Measurements from ENCODE around the gene PHLDA2. TPM values are rescaled to one million over a fixed set of nuclear protein-coding genes. Genes with fewer than 3 reads are reported as not detected.
A peak's percentile ranks its signal among the peaks of the same experiment; 100 is the strongest.

The PHLDA2 gene
- total and polyA plus RNA-seq, 2 donors: 0.14 to 2.8 TPM

GRCh38 chr11:2949920-2950319 lies 20.7 kb upstream of the PHLDA2 start:
- peaks cover 3 to 13% of the 10 kb centered on the region in 2 donors for H3K4me1 ChIP-seq (ENCODE audit: control insufficient read depth in 2 of 2, insufficient read depth in 2 of 2, low read length in 2 of 2)

GRCh38 chr11:2947744-2948143 lies 18.5 kb upstream of the PHLDA2 start:
- H3K36me3 ChIP-seq (ENCODE audit: control insufficient read depth in 2 of 2, insufficient read depth in 2 of 2, low read length in 1 of 2): peaks cover 70 to 89% of the 10 kb centered on the region in 2 donors
- no peaks in the 10 kb centered on the region for H3K27me3 ChIP-seq (ENCODE audit: control insufficient read depth in 2 of 2, insufficient read depth in 1 of 2, low read length in 1 of 2)
- no peak for DNase-seq (ENCODE audit: low read depth in 6 of 9, low spot score in 9 of 9)
- H3K27ac ChIP-seq (ENCODE audit: low read depth in 1 of 2, low read length in 1 of 2): no peak overlapping the region
- no peaks in the 10 kb centered on the region for H3K9me3 ChIP-seq (ENCODE audit: control insufficient read depth in 2 of 2, insufficient read depth in 1 of 2, low read length in 1 of 2)
- 98% methylated on average over 11 of the region's 11 CpGs for WGBS
- H3K4me3 ChIP-seq (ENCODE audit: low read length in 2 of 2): no peak overlapping the region
- H3K4me1 ChIP-seq (ENCODE audit: control insufficient read depth in 2 of 2, insufficient read depth in 2 of 2, low read length in 2 of 2): peaks cover 3 to 24% of the 10 kb centered on the region in 2 donors

More at GRCh38 chr11:2949920-2950319, 20.7 kb upstream of the PHLDA2 start:
- Histone ChIP-seq H3K4me3 (ENCODE audit: low read length in 2 of 2) (no peak overlapping the region), H3K27ac (ENCODE audit: low read depth in 1 of 2, low read length in 1 of 2) (no peak overlapping the region), H3K27me3 (ENCODE audit: control insufficient read depth in 2 of 2, insufficient read depth in 1 of 2, low read length in 1 of 2) (no peaks in the 10 kb centered on the region), H3K9me3 (ENCODE audit: control insufficient read depth in 2 of 2, insufficient read depth in 1 of 2, low read length in 1 of 2) (no peaks in the 10 kb centered on the region), H3K36me3 (ENCODE audit: control insufficient read depth in 2 of 2, insufficient read depth in 2 of 2, low read length in 1 of 2) (peaks cover 77 to 95% of the 10 kb centered on the region in 2 donors)
- 98% methylated on average over 11 of the region's 11 CpGs for WGBS
- DNase-seq (ENCODE audit: low read depth in 6 of 9, low spot score in 9 of 9): no peak

- H3K4me3 ChIP-seq (ENCODE audit: low read length in 2 of 2): no peak overlapping the region
- peaks cover 3 to 24% of the 10 kb centered on the region in 2 donors for H3K4me1 ChIP-seq (ENCODE audit: control insufficient read depth in 2 of 2, insufficient read depth in 2 of 2, low read length in 2 of 2)
- WGBS: 84% methylated on average over 8 of the region's 8 CpGs
- H3K36me3 ChIP-seq (ENCODE audit: control insufficient read depth in 2 of 2, insufficient read depth in 2 of 2, low read length in 1 of 2): peaks cover 54 to 70% of the 10 kb centered on the region in 2 donors
- no peak for DNase-seq (ENCODE audit: low read depth in 6 of 9, low spot score in 9 of 9)
- H3K27ac ChIP-seq (ENCODE audit: low read depth in 1 of 2, low read length in 1 of 2): peak overlapping the region; percentile 19 to 32
- H3K9me3 ChIP-seq (ENCODE audit: control insufficient read depth in 2 of 2, insufficient read depth in 1 of 2, low read length in 1 of 2): no peaks in the 10 kb centered on the region
- no peaks in the 10 kb centered on the region for H3K27me3 ChIP-seq (ENCODE audit: control insufficient read depth in 2 of 2, insufficient read depth in 1 of 2, low read length in 1 of 2)
These were observed 16.6 kb upstream of the PHLDA2 start for GRCh38 chr11:2945757-2946287.

- Histone ChIP-seq H3K9me3 (ENCODE audit: control insufficient read depth in 2 of 2, insufficient read depth in 1 of 2, low read length in 1 of 2) (peaks cover 0 to 3% of the 10 kb centered on the region in 2 donors), H3K36me3 (ENCODE audit: control insufficient read depth in 2 of 2, insufficient read depth in 2 of 2, low read length in 1 of 2) (peaks cover 52 to 64% of the 10 kb centered on the region in 2 donors), H3K27me3 (ENCODE audit: control insufficient read depth in 2 of 2, insufficient read depth in 1 of 2, low read length in 1 of 2) (no peaks in the 10 kb centered on the region), H3K4me1 (ENCODE audit: control insufficient read depth in 2 of 2, insufficient read depth in 2 of 2, low read length in 2 of 2) (peaks cover 3 to 24% of the 10 kb centered on the region in 2 donors), H3K4me3 (ENCODE audit: low read length in 2 of 2) (no peak overlapping the region), H3K27ac (ENCODE audit: low read depth in 1 of 2, low read length in 1 of 2) (peak overlapping the region in 1 of 2 donors; percentile 37)
- 30% methylated on average over 16 of the region's 16 CpGs for WGBS
- peak in 6 of 9 donors; percentile 14 to 63 (median 36) for DNase-seq (ENCODE audit: low read depth in 6 of 9, low spot score in 9 of 9)
These were observed 16.0 kb upstream of the PHLDA2 start for GRCh38 chr11:2945031-2945756.

- WGBS: 97% methylated on average over 24 of the region's 24 CpGs
- peaks cover 3 to 24% of the 10 kb centered on the region in 2 donors for H3K4me1 ChIP-seq (ENCODE audit: control insufficient read depth in 2 of 2, insufficient read depth in 2 of 2, low read length in 2 of 2)
These were observed 15.3 kb upstream of the PHLDA2 start for GRCh38 chr11:2944530-2944929.

GRCh38 chr11:2943711-2944118 lies 14.5 kb upstream of the PHLDA2 start:
- H3K36me3 ChIP-seq (ENCODE audit: control insufficient read depth in 2 of 2, insufficient read depth in 2 of 2, low read length in 1 of 2): peaks cover 39 to 49% of the 10 kb centered on the region in 2 donors
- H3K4me3 ChIP-seq (ENCODE audit: low read length in 2 of 2): no peak overlapping the region
- DNase-seq (ENCODE audit: low read depth in 6 of 9, low spot score in 9 of 9): peak in 1 of 9 donors; percentile 32
- WGBS: 63% methylated on average over 12 of the region's 12 CpGs
- H3K9me3 ChIP-seq (ENCODE audit: control insufficient read depth in 2 of 2, insufficient read depth in 1 of 2, low read length in 1 of 2): peaks cover 8 to 16% of the 10 kb centered on the region in 2 donors
- H3K27ac ChIP-seq (ENCODE audit: low read depth in 1 of 2, low read length in 1 of 2): no peak overlapping the region
- no peaks in the 10 kb centered on the region for H3K27me3 ChIP-seq (ENCODE audit: control insufficient read depth in 2 of 2, insufficient read depth in 1 of 2, low read length in 1 of 2)
- H3K4me1 ChIP-seq (ENCODE audit: control insufficient read depth in 2 of 2, insufficient read depth in 2 of 2, low read length in 2 of 2): peaks cover 3 to 24% of the 10 kb centered on the region in 2 donors

More at GRCh38 chr11:2944530-2944929, 15.3 kb upstream of the PHLDA2 start:
- Histone ChIP-seq H3K27ac (ENCODE audit: low read depth in 1 of 2, low read length in 1 of 2) (peak overlapping the region in 1 of 2 donors; percentile 37), H3K9me3 (ENCODE audit: control insufficient read depth in 2 of 2, insufficient read depth in 1 of 2, low read length in 1 of 2) (peaks cover 4 to 10% of the 10 kb centered on the region in 2 donors), H3K4me3 (ENCODE audit: low read length in 2 of 2) (no peak overlapping the region), H3K27me3 (ENCODE audit: control insufficient read depth in 2 of 2, insufficient read depth in 1 of 2, low read length in 1 of 2) (no peaks in the 10 kb centered on the region), H3K36me3 (ENCODE audit: control insufficient read depth in 2 of 2, insufficient read depth in 2 of 2, low read length in 1 of 2) (peaks cover 45 to 57% of the 10 kb centered on the region in 2 donors)
- no peak for DNase-seq (ENCODE audit: low read depth in 6 of 9, low spot score in 9 of 9)

GRCh38 chr11:2942872-2943710 lies 13.9 kb upstream of the PHLDA2 start:
- H3K4me1 ChIP-seq (ENCODE audit: control insufficient read depth in 2 of 2, insufficient read depth in 2 of 2, low read length in 2 of 2): peaks cover 3 to 24% of the 10 kb centered on the region in 2 donors
- 96% methylated on average over 15 of the region's 15 CpGs for WGBS
- DNase-seq (ENCODE audit: low read depth in 6 of 9, low spot score in 9 of 9): no peak
- H3K27ac ChIP-seq (ENCODE audit: low read depth in 1 of 2, low read length in 1 of 2): no peak overlapping the region
- H3K36me3 ChIP-seq (ENCODE audit: control insufficient read depth in 2 of 2, insufficient read depth in 2 of 2, low read length in 1 of 2): peaks cover 33 to 43% of the 10 kb centered on the region in 2 donors
- peaks cover 8 to 16% of the 10 kb centered on the region in 2 donors for H3K9me3 ChIP-seq (ENCODE audit: control insufficient read depth in 2 of 2, insufficient read depth in 1 of 2, low read length in 1 of 2)
- no peak overlapping the region for H3K4me3 ChIP-seq (ENCODE audit: low read length in 2 of 2)
- H3K27me3 ChIP-seq (ENCODE audit: control insufficient read depth in 2 of 2, insufficient read depth in 1 of 2, low read length in 1 of 2): no peaks in the 10 kb centered on the region

- 76% methylated on average over 13 of the region's 13 CpGs for WGBS
- Histone ChIP-seq H3K4me3 (ENCODE audit: low read length in 2 of 2) (no peak overlapping the region), H3K27ac (ENCODE audit: low read depth in 1 of 2, low read length in 1 of 2) (no peak overlapping the region), H3K9me3 (ENCODE audit: control insufficient read depth in 2 of 2, insufficient read depth in 1 of 2, low read length in 1 of 2) (peaks cover 10 to 21% of the 10 kb centered on the region in 2 donors), H3K27me3 (ENCODE audit: control insufficient read depth in 2 of 2, insufficient read depth in 1 of 2, low read length in 1 of 2) (no peaks in the 10 kb centered on the region), H3K4me1 (ENCODE audit: control insufficient read depth in 2 of 2, insufficient read depth in 2 of 2, low read length in 2 of 2) (peaks cover 3 to 24% of the 10 kb centered on the region in 2 donors), H3K36me3 (ENCODE audit: control insufficient read depth in 2 of 2, insufficient read depth in 2 of 2, low read length in 1 of 2) (peaks cover 28 to 37% of the 10 kb centered on the region in 2 donors)
- DNase-seq (ENCODE audit: low read depth in 6 of 9, low spot score in 9 of 9): no peak
These were observed 13.2 kb upstream of the PHLDA2 start for GRCh38 chr11:2942447-2942846.

Data from thymus (tissue), 11 donors.